Erythroblast (primary cell): ENCODE measurements around the gene SAMD10.

Source experiments
- GATA1 ChIP-seq: IDR thresholded peaks from 2 replicates; pipeline ENCODE4 v1.6.1; 2011; ENCODE audit warnings: low read depth, mild to moderate bottlenecking, control low read depth, low read length, moderate library complexity
- POLR2A ChIP-seq: IDR thresholded peaks from 2 replicates; pipeline ENCODE4 v1.6.1; 2011; ENCODE audit warnings: mild to moderate bottlenecking, low read length

- TF ChIP-seq POLR2A (no peak), GATA1 (no peak)
Observed at GRCh38 chr20:63969838-63970713, 9.4 kb downstream of the SAMD10 start, which contains the start of gene ZNF512B.
